B cell (primary cell): Measurements from ENCODE around the gene ITPR2. TPM values are rescaled to one million over a fixed set of nuclear protein-coding genes. Genes with fewer than 3 reads are reported as not detected.

Source experiments
- ATAC-seq: fragments of 200-7000 bp; cut with Tn5 transposase; one replicate; pipeline ENCODE4 v1.10.0; 2021; ENCODE audit warnings: low read depth, mild to moderate bottlenecking, moderate number of reproducible peaks, moderate library complexity
- CTCF ChIA-PET: fragments of 350-600 bp; sonication (Branson Sonifier 250); formaldehyde crosslinking; loops from one replicate; lab custom pipeline; 2021; ENCODE audit warnings: antibody characterized with exemption, inconsistent platforms; lab: Charles Lee
- POLR2A ChIA-PET: fragments of 350-600 bp; sonication (Branson Sonifier 250); formaldehyde crosslinking; loops from one replicate; lab custom pipeline; 2021; ENCODE audit warnings: antibody characterized with exemption; lab: Charles Lee
- DNase-seq: peaks from one replicate; pipeline ENCODE4 v3.0.0; 2013
- H2AFZ ChIP-seq: 2 replicates; pipeline ENCODE4 v1.6.1; 2012; ENCODE audit warnings: mild to moderate bottlenecking, low read depth, low read length; ENCODE audit not compliant: insufficient read depth, poor library complexity, severe bottlenecking
- H3K27ac ChIP-seq, 2 donors: 1 replicate in 1 of 2; 2 replicates in 1 of 2; pipeline ENCODE4 v1.5.1; 2012 to 2013; ENCODE audit warnings: low read length in 2 of 2, mild to moderate bottlenecking in 2 of 2, moderate library complexity in 1 of 2
- H3K27me3 ChIP-seq, 4 experiments: fragments of 200-600 bp in 1 of 4; sonication (generic) in 1 of 4; replicated peaks in 1 of 4; 1 replicate in 2 of 4; 2 replicates in 2 of 4; pipeline versions ENCODE4 v1.6.1 to v1.7.0; 2013 to 2016; ENCODE audit warnings: low read length in 3 of 4, mild to moderate bottlenecking in 2 of 4, mixed read lengths in 1 of 4, moderate library complexity in 1 of 4; ENCODE audit not compliant: insufficient read depth in 4 of 4, control insufficient read depth in 3 of 4; ENCODE audit errors: control extremely low read depth in 1 of 4
- H3K36me3 ChIP-seq, 2 experiments: replicated peaks in 1 of 2; 1 replicate in 1 of 2; 2 replicates in 1 of 2; pipeline versions ENCODE4 v1.6.1 to v1.7.1; 2013; ENCODE audit warnings: low read length in 1 of 2; ENCODE audit not compliant: insufficient read depth in 2 of 2, control insufficient read depth in 1 of 2; ENCODE audit errors: control extremely low read depth in 1 of 2, extremely low read depth in 1 of 2
- H3K4me1 ChIP-seq, 2 donors: fragments of 200-600 bp in 1 of 2; sonication (generic) in 1 of 2; 1 replicate in 1 of 2; 2 replicates in 1 of 2; pipeline versions ENCODE4 v1.5.1 to v1.6.1; 2013 to 2017; ENCODE audit warnings: low read length in 2 of 2; ENCODE audit not compliant: control insufficient read depth in 2 of 2, insufficient read depth in 2 of 2
- H3K4me2 ChIP-seq: replicated peaks from 2 replicates; pipeline ENCODE3; 2012; ENCODE audit warnings: mild to moderate bottlenecking, low read depth, low read length; ENCODE audit not compliant: poor library complexity, severe bottlenecking
- H3K4me3 ChIP-seq, 5 experiments: fragments of 200-600 bp in 1 of 5; sonication (generic) in 1 of 5; 1 replicate in 3 of 5; 2 replicates in 2 of 5; pipeline versions ENCODE4 v1.5.1 to v1.7.0; 2011 to 2016; ENCODE audit warnings: low read length in 4 of 5, mild to moderate bottlenecking in 4 of 5, low read depth in 2 of 5, control low read depth in 1 of 5, moderate library complexity in 1 of 5; ENCODE audit not compliant: insufficient read depth in 1 of 5; ENCODE audit errors: control extremely low read depth in 1 of 5, extremely low read depth in 1 of 5
- H3K79me2 ChIP-seq: fragments of 200-600 bp; sonication (generic); one replicate; pipeline ENCODE4 v1.6.0; 2016; ENCODE audit warnings: low read length; ENCODE audit not compliant: control insufficient read depth, insufficient read depth
- H3K9ac ChIP-seq: fragments of 200-600 bp; sonication (generic); 2 replicates; pipeline ENCODE4 v1.6.1; 2017; ENCODE audit warnings: mild to moderate bottlenecking, low read length, moderate library complexity
- H3K9me3 ChIP-seq, 3 donors: one replicate each; pipeline versions ENCODE4 v1.6.1 to v1.7.1; 2013; ENCODE audit warnings: low read length in 2 of 3; ENCODE audit not compliant: control insufficient read depth in 2 of 3, insufficient read depth in 1 of 3; ENCODE audit errors: control extremely low read depth in 1 of 3
- H4K20me1 ChIP-seq: 2 replicates; pipeline ENCODE4 v1.6.0; 2012; ENCODE audit warnings: mild to moderate bottlenecking, low read length; ENCODE audit not compliant: insufficient read depth, control insufficient read depth, poor library complexity, severe bottlenecking
- H3K27ac Mint-ChIP-seq: one replicate; pipeline ENCODE4 v1.8.0; 2021; ENCODE audit warnings: mixed read lengths
- H3K27me3 Mint-ChIP-seq: one replicate; pipeline ENCODE4 v1.8.0; 2021; ENCODE audit warnings: mixed read lengths
- H3K4me1 Mint-ChIP-seq: one replicate; pipeline ENCODE4 v1.8.0; 2021; ENCODE audit warnings: mixed read lengths
- H3K4me3 Mint-ChIP-seq: one replicate; pipeline ENCODE4 v1.8.0; 2021; ENCODE audit warnings: mixed read lengths
- H3K9me3 Mint-ChIP-seq: one replicate; pipeline ENCODE4 v1.8.0; 2022; ENCODE audit warnings: mixed read lengths; ENCODE audit not compliant: insufficient read depth
- EZH2 ChIP-seq: IDR thresholded peaks from 2 replicates; pipeline ENCODE4 v1.6.1; 2012; ENCODE audit warnings: borderline replicate concordance, low read depth, mild to moderate bottlenecking, moderate library complexity, low read length; ENCODE audit not compliant: insufficient read depth, poor library complexity, severe bottlenecking
- WGBS: methylation state at CpG from one replicate; pipeline ENCODE4 v1.1.5; 2013; ENCODE audit warnings: missing lambda C conversion rate; ENCODE audit not compliant: insufficient coverage; 5-methylcytosine and 5-hydroxymethylcytosine counted together
- intact Hi-C: fragments of 100-400 bp; cut with micrococcal nuclease; formaldehyde crosslinking; loops from one replicate; pipeline ENCODE4 v1.10.0; 2022
- polyA plus RNA-seq: library from polyadenylated mRNA; depleted of rRNA; stranded (reverse); fragments of >200 nt; gene quantifications from 2 replicates; pipeline ENCODE4 v1.2.3, GENCODE V29; 2012
- total RNA-seq, 2 donors: library from RNA; stranded (reverse); fragments of 120-200 nt in 1 of 2; gene quantifications; 1 replicate in 1 of 2; 2 replicates in 1 of 2; pipeline versions ENCODE4 v1.2.3 to v1.2.4, GENCODE V29; 2013 to 2022
- TF ChIP-seq, protein P1 (sequence below): fragments of 200-600 bp; IDR thresholded peaks from one replicate; pipeline ENCODE4 v1.8.0; 2022; ENCODE audit warnings: antibody characterized with exemption, mild to moderate bottlenecking

The ITPR2 gene
- total and polyA plus RNA-seq, 2 donors (not counting 1 experiment from before 2014, with no cell fraction given): 4.3 to 113 TPM

DNA sequence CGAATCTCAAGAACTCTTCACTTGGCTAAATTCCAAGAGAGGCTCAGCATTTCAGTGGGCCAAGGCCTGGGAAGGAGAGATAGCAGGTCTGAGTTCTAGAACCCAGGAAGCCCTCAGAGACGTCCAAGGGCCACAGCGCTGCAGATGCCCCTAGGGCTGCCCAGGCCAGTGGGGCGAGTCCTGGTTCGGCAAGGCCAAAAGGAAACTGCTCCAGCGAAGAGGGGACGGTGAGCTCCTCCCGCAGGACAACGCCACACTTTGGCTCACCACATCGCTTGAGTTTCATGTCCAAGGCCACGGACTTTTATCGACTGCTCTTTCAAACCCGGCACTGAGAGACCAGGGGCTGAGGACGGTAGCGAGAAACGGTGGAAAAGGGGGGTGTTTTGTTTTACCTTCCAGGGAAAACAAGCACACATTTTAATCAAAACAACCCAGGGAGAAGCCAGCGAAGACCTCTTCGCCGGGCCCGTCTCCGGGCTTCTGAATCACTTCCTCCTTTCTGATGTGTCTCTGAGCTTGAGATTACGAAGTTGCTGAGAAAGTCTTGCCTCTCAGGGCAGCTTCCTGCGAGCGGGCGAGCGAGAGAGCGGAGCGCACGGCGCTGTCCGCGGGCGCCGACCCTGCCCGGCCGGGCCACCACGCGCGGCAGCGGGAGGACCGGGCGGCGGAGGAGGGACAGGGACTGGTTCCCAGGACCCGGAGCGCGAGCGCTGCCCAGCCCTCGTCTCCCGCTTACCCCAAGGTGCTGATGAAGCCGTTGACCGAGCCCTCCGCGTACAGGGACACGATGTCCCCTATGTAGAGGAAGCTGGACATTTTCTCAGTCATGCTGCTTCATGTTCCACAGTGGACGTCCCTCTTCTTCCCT lies 808 bp downstream of the ITPR2 start:
- Mint-ChIP-seq H3K27ac (peak overlapping the region; percentile 100), H3K4me1 (peaks cover 58% of the 10 kb centered on the region), H3K27me3 (no peaks in the 10 kb centered on the region), H3K4me3 (peak overlapping the region; percentile 98), H3K9me3 (no peaks in the 10 kb centered on the region)
- H2AFZ ChIP-seq: peak overlapping the region; percentile 81
- no peaks in the 10 kb centered on the region for H3K36me3 ChIP-seq
- H4K20me1 ChIP-seq: peaks cover 10% of the 10 kb centered on the region
- peak overlapping the region; percentile 63 to 97 (median 95) for H3K4me3 ChIP-seq
- no peaks in the 10 kb centered on the region for H3K9me3 ChIP-seq
- DNase-seq (peak; percentile 88), ATAC-seq (peak; percentile 44)
- no peaks in the 10 kb centered on the region for H3K27me3 ChIP-seq
- peak overlapping the region; percentile 90 to 92 for H3K27ac ChIP-seq
- peak overlapping the region; percentile 90 for H3K4me2 ChIP-seq
- peak overlapping the region; percentile 89 for H3K9ac ChIP-seq
- intact Hi-C loops: loop anchor here (1.0 to 10.0 kb wide), 7 partner anchors 40 to 1675 kb away; partner anchors contain the start of genes MRPS35 and STK38L
- peaks cover 46% of the 10 kb centered on the region for H3K79me2 ChIP-seq
- peaks cover 15 to 25% of the 10 kb centered on the region in 2 donors for H3K4me1 ChIP-seq
- POLR2A ChIA-PET: interaction anchor here (0.7 to 1.9 kb wide), 7 partner anchors 14 to 1447 kb away, joined by 3 to 8 read pairs (median 4); partner anchors contain the start of genes MED21 and TM7SF3
- under 1% methylated on average over 49 of the region's 55 CpGs for WGBS
- no peak for TF ChIP-seq EZH2
- TF ChIP-seq, protein P1, sequence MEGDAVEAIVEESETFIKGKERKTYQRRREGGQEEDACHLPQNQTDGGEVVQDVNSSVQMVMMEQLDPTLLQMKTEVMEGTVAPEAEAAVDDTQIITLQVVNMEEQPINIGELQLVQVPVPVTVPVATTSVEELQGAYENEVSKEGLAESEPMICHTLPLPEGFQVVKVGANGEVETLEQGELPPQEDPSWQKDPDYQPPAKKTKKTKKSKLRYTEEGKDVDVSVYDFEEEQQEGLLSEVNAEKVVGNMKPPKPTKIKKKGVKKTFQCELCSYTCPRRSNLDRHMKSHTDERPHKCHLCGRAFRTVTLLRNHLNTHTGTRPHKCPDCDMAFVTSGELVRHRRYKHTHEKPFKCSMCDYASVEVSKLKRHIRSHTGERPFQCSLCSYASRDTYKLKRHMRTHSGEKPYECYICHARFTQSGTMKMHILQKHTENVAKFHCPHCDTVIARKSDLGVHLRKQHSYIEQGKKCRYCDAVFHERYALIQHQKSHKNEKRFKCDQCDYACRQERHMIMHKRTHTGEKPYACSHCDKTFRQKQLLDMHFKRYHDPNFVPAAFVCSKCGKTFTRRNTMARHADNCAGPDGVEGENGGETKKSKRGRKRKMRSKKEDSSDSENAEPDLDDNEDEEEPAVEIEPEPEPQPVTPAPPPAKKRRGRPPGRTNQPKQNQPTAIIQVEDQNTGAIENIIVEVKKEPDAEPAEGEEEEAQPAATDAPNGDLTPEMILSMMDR: no peak
- CTCF ChIA-PET: interaction anchor here (0.5 to 5.6 kb wide), 20 partner anchors 9 to 1676 kb away, joined by 3 to 68 read pairs (median 4); partner anchors contain the start of genes MED21 and TM7SF3
